ENCODE data around the gene SYNE1.

SYNE1 gene

DNA sequence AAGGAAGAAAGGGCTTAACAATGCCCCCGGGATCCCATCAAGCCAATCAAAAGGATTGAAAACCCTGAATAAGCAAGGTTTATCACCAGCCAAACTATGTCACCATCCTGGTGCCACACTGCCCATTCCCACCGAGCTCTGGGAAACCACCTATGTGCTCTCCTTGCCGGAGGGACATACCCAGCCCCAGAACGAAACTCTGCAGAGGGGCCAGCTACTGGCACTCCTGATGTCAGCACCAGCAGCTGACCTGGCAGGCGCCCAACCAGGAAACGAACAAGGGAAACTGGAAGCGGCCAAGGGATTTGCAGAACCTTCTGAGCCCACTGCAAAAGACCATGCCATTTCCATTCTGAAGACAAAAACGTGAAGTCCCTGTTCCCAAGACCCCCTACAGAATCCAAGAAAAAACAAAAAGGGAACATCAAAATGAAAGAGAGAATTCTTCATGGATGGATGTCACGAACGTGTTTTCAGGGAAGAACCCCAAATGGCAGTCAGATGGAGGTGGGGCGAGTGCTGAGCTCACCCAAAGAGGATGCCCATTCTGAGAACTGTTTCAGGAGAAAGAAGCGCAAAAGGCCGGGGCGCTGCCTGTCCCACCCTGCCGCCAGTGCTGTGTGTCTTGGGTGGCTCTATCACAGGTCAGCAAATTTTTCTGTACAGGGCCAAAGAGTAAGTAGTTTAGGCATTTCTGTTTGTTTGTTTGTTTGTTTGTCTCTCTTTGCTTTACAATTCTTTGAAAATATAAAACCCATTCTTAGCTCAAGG lies 524.5 kb downstream of the SYNE1 start:
- H3K27me3 ChIP-seq (ENCODE audit: control insufficient read depth in 1 of 2, insufficient read depth in 2 of 2, low read length in 2 of 2): no peaks in the 10 kb centered on the region
- H3K36me3 ChIP-seq (ENCODE audit: control insufficient read depth in 1 of 2, insufficient read depth in 2 of 2, low read length in 2 of 2): no peaks in the 10 kb centered on the region
- H3K4me1 ChIP-seq (ENCODE audit: control insufficient read depth in 1 of 2, insufficient read depth in 2 of 2, low read length in 2 of 2): no peaks in the 10 kb centered on the region
- no peak overlapping the region for H3K9ac ChIP-seq (ENCODE audit: low read depth in 1 of 2, low read length in 2 of 2)
- H3K27ac ChIP-seq (ENCODE audit: low read depth, low read length): no peak overlapping the region
- no peak overlapping the region for H3K4me3 ChIP-seq (ENCODE audit: low read depth in 1 of 2, low read length in 2 of 2)
- no peaks in the 10 kb centered on the region for H3K9me3 ChIP-seq (ENCODE audit: control insufficient read depth in 1 of 2, low read length in 2 of 2)

DNA sequence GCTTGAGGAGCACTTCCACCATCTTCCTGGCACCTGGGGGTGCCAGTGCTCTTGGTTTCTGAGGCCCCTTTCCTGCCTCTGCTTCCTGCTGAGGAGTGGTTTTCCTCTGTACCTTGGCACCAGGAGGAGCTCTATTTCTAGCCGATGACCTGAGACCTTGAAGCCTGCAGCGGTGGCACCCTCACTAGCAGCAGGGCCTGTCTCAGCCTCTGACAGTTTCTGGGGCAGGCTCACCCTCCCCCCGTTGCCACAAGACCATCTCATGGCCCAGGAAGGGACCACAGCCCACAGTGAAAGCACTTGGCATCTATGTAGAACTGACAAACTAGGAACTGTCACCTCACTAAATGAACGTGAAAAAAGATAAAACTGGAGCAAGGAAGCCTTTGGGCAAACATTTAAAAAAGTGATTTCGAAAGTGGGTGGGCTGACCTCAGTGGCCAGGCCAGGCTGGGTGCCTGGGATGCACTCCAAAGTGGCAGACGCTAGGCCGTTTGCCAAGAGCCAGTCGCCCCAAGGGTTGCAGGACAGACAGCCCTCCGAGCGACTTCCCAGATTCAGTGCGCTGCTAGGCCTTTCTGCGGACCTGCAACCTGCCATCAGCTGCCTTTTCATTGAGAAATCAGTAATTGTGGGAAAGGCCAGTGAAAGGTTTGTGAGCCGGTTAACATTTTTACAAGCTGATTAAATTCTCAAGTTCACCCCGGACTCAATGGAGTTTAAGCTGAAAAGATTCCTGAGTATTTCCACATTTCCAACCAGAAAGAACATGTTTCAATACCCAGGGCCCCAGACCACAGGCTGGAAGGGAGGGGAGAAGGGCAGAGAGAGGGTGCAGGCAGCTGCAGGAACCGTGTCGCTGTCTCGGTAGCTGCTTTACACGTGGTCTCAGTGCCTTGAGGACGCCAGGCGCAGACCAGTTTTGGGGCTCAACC lies 526.0 kb downstream of the SYNE1 start:
- no peak overlapping the region for H3K9ac ChIP-seq (ENCODE audit: low read depth in 1 of 2, low read length in 2 of 2)
- H3K27ac ChIP-seq (ENCODE audit: low read depth, low read length): no peak overlapping the region
- no peaks in the 10 kb centered on the region for H3K4me1 ChIP-seq (ENCODE audit: control insufficient read depth in 1 of 2, insufficient read depth in 2 of 2, low read length in 2 of 2)
- H3K9me3 ChIP-seq (ENCODE audit: control insufficient read depth in 1 of 2, low read length in 2 of 2): no peaks in the 10 kb centered on the region
- H3K36me3 ChIP-seq (ENCODE audit: control insufficient read depth in 1 of 2, insufficient read depth in 2 of 2, low read length in 2 of 2): no peaks in the 10 kb centered on the region
- no peak overlapping the region for H3K4me3 ChIP-seq (ENCODE audit: low read depth in 1 of 2, low read length in 2 of 2)
- H3K27me3 ChIP-seq (ENCODE audit: control insufficient read depth in 1 of 2, insufficient read depth in 2 of 2, low read length in 2 of 2): no peaks in the 10 kb centered on the region

DNA sequence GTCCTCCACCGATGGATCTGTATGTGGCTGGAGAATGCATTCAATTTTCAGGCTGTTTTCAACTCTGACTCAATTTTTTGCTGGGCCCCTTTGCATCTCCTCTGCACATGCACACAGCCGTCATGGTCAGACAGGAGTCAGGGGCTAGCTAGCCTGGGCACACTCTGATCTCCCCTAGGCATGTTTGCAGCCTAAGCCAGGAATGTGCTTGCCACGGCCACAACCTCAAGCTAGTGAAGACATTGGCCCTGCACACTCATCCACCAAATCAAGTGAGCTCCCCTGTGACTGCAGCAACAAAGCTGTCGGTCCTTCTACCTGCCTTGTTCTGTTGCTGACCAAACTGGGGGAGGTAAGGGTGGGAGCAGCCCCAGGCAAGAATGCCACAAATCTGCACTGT lies 529.2 kb downstream of the SYNE1 start:
- H3K9ac ChIP-seq (ENCODE audit: low read depth in 1 of 2, low read length in 2 of 2): no peak overlapping the region

DNA sequence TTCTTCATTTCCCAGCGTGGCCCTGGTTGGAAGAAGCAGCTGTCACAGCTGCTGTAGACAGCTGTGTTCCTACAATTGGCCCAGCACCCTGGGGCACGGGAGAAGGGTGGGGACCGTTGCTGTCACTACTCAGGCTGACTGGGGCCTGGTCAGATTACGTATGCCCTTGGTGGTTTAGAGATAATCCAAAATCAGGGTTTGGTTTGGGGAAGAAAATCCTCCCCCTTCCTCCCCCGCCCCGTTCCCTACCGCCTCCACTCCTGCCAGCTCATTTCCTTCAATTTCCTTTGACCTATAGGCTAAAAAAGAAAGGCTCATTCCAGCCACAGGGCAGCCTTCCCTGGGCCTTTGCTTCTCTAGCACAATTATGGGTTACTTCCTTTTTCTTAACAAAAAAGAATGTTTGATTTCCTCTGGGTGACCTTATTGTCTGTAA lies 537.0 kb downstream of the SYNE1 start:
- Histone ChIP-seq H3K27ac (ENCODE audit: low read depth, low read length) (no peak overlapping the region), H3K36me3 (ENCODE audit: control insufficient read depth in 1 of 2, insufficient read depth in 2 of 2, low read length in 2 of 2) (no peaks in the 10 kb centered on the region), H3K4me3 (ENCODE audit: low read depth in 1 of 2, low read length in 2 of 2) (no peak overlapping the region), H3K4me1 (ENCODE audit: control insufficient read depth in 1 of 2, insufficient read depth in 2 of 2, low read length in 2 of 2) (peaks cover 0 to 2% of the 10 kb centered on the region in 2 donors), H3K9ac (ENCODE audit: low read depth in 1 of 2, low read length in 2 of 2) (no peak overlapping the region), H3K9me3 (ENCODE audit: control insufficient read depth in 1 of 2, low read length in 2 of 2) (no peaks in the 10 kb centered on the region), H3K27me3 (ENCODE audit: control insufficient read depth in 1 of 2, insufficient read depth in 2 of 2, low read length in 2 of 2) (no peaks in the 10 kb centered on the region)

More for the DNA sequence above, 529.2 kb downstream of the SYNE1 start:
- H3K4me1 ChIP-seq (ENCODE audit: control insufficient read depth in 1 of 2, insufficient read depth in 2 of 2, low read length in 2 of 2): no peaks in the 10 kb centered on the region
- no peaks in the 10 kb centered on the region for H3K9me3 ChIP-seq (ENCODE audit: control insufficient read depth in 1 of 2, low read length in 2 of 2)
- no peak overlapping the region for H3K4me3 ChIP-seq (ENCODE audit: low read depth in 1 of 2, low read length in 2 of 2)
- no peaks in the 10 kb centered on the region for H3K36me3 ChIP-seq (ENCODE audit: control insufficient read depth in 1 of 2, insufficient read depth in 2 of 2, low read length in 2 of 2)
- no peaks in the 10 kb centered on the region for H3K27me3 ChIP-seq (ENCODE audit: control insufficient read depth in 1 of 2, insufficient read depth in 2 of 2, low read length in 2 of 2)
- H3K27ac ChIP-seq (ENCODE audit: low read depth, low read length): no peak overlapping the region

DNA sequence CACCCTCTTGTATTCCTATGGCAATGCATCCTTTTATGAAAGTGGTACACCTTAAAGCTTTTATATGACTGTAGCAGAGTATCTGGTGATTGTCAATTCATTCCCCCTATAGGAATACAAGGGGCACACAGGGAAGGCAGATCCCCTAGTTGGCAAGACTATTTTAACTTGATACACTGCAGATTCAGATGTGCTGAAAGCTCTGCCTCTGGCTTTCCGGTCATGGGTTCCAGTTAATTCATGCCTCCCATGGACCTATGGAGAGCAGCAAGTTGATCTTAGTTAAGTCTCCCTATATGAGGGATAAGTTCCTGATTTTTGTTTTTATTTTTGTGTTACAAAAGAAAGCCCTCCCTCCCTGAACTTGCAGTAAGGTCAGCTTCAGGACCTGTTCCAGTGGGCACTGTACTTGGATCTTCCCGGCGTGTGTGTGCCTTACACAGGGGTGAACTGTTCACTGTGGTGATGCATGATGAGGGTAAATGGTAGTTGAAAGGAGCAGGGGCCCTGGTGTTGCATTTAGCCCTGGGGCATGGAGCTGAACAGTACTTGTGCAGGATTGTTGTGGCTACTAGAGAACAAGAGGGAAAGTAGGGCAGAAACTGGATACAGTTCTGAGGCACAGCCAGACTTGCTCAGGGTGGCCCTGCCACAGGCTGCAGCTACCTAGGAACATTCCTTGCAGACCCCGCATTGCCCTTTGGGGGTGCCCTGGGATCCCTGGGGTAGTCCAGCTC lies 537.5 kb downstream of the SYNE1 start:
- H3K27ac ChIP-seq (ENCODE audit: low read depth, low read length): no peak overlapping the region
- peaks cover 4 to 8% of the 10 kb centered on the region in 2 donors for H3K4me1 ChIP-seq (ENCODE audit: control insufficient read depth in 1 of 2, insufficient read depth in 2 of 2, low read length in 2 of 2)
- no peaks in the 10 kb centered on the region for H3K36me3 ChIP-seq (ENCODE audit: control insufficient read depth in 1 of 2, insufficient read depth in 2 of 2, low read length in 2 of 2)
- H3K9ac ChIP-seq (ENCODE audit: low read depth in 1 of 2, low read length in 2 of 2): no peak overlapping the region
- no peaks in the 10 kb centered on the region for H3K9me3 ChIP-seq (ENCODE audit: control insufficient read depth in 1 of 2, low read length in 2 of 2)
- no peak overlapping the region for H3K4me3 ChIP-seq (ENCODE audit: low read depth in 1 of 2, low read length in 2 of 2)
- H3K27me3 ChIP-seq (ENCODE audit: control insufficient read depth in 1 of 2, insufficient read depth in 2 of 2, low read length in 2 of 2): no peaks in the 10 kb centered on the region

DNA sequence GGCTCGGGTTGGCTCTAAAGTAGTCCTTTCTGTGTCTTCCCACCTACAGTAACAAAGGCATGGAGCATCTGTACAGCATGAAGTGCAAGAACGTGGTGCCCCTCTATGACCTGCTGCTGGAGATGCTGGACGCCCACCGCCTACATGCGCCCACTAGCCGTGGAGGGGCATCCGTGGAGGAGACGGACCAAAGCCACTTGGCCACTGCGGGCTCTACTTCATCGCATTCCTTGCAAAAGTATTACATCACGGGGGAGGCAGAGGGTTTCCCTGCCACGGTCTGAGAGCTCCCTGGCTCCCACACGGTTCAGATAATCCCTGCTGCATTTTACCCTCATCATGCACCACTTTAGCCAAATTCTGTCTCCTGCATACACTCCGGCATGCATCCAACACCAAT lies 538.5 kb downstream of the SYNE1 start:
- Histone ChIP-seq H3K9me3 (ENCODE audit: control insufficient read depth in 1 of 2, low read length in 2 of 2) (no peaks in the 10 kb centered on the region), H3K9ac (ENCODE audit: low read depth in 1 of 2, low read length in 2 of 2) (no peak overlapping the region), H3K4me3 (ENCODE audit: low read depth in 1 of 2, low read length in 2 of 2) (no peak overlapping the region), H3K36me3 (ENCODE audit: control insufficient read depth in 1 of 2, insufficient read depth in 2 of 2, low read length in 2 of 2) (no peaks in the 10 kb centered on the region), H3K27ac (ENCODE audit: low read depth, low read length) (no peak overlapping the region), H3K4me1 (ENCODE audit: control insufficient read depth in 1 of 2, insufficient read depth in 2 of 2, low read length in 2 of 2) (peaks cover 4 to 8% of the 10 kb centered on the region in 2 donors), H3K27me3 (ENCODE audit: control insufficient read depth in 1 of 2, insufficient read depth in 2 of 2, low read length in 2 of 2) (no peaks in the 10 kb centered on the region)

DNA sequence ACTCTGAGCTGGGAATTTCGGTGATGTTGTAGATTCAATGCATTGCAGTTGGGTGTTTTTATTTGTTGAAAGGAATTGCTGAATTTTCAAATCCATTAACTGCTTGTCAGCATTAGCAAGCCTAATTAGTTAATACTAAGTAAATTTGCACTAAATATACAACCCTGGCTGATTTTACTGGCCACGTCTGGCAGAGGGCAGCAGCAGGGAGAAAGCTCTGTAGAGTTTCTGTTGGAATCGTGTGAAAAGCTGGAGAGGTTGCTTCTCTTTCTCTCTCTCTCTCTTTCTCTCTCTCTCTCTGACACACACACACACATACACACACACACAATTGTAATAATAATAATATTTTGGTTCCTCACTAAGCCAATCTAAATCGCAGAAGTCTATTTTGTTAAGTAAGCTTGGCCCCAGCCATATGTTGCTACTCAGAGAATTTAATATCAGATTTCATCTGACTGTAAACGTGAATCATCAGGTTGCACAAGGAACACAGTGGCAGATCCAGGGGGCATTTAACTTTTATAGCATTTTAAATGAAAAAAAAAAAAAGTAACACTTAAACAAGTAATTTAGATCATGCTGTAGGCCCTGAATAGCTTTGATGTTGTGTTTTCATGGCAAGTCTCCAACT lies 540.2 kb downstream of the SYNE1 start:
- Histone ChIP-seq H3K9me3 (ENCODE audit: control insufficient read depth in 1 of 2, low read length in 2 of 2) (no peaks in the 10 kb centered on the region), H3K36me3 (ENCODE audit: control insufficient read depth in 1 of 2, insufficient read depth in 2 of 2, low read length in 2 of 2) (no peaks in the 10 kb centered on the region), H3K4me3 (ENCODE audit: low read depth in 1 of 2, low read length in 2 of 2) (no peak overlapping the region), H3K27ac (ENCODE audit: low read depth, low read length) (no peak overlapping the region), H3K4me1 (ENCODE audit: control insufficient read depth in 1 of 2, insufficient read depth in 2 of 2, low read length in 2 of 2) (peaks cover 4 to 8% of the 10 kb centered on the region in 2 donors), H3K9ac (ENCODE audit: low read depth in 1 of 2, low read length in 2 of 2) (no peak overlapping the region), H3K27me3 (ENCODE audit: control insufficient read depth in 1 of 2, insufficient read depth in 2 of 2, low read length in 2 of 2) (no peaks in the 10 kb centered on the region)

DNA sequence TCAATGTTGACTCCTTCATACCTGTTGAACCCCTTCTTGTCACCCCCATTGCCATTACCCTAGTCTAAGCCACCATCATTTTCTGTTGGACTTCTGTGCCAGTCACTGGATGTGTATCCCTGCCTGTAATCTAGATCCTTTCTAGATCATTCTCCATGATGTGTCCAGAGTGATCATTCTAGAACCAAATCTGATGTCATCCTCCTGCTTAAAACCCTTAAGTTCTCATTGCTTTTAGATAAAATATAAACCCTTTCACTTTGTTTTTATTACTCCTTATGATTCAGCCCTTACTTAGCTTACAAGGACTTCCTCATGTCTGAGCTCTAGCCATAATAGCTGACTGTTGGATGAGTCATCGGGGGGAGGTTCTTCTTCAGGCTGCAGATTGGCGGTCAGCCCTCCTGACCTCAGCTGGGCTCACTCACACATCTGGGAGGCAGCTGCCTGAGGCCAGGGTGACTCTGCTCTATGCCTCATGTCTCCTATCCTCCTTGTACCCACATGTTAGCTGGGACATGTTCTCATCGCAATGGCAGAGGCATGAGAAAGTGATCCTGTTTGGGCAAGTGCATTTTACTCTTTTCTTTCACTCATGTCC lies 542.1 kb downstream of the SYNE1 start:
- peaks cover 4 to 8% of the 10 kb centered on the region in 2 donors for H3K4me1 ChIP-seq (ENCODE audit: control insufficient read depth in 1 of 2, insufficient read depth in 2 of 2, low read length in 2 of 2)
- no peak overlapping the region for H3K9ac ChIP-seq (ENCODE audit: low read depth in 1 of 2, low read length in 2 of 2)

DNA sequence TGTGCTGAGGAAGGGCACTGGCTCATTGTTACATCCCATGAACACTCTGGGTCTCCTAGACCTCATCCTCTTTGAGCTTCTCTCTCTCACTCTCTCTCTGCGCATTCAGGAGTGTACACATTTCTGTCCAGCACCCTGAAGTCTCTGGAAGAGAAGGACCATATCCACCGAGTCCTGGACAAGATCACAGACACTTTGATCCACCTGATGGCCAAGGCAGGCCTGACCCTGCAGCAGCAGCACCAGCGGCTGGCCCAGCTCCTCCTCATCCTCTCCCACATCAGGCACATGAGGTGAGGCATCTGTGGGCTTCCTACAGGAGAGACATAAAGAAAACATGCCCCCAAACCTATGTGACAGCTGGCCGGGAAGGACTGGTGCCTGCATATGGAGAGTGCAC lies 542.9 kb downstream of the SYNE1 start:
- H3K9ac ChIP-seq (ENCODE audit: low read depth in 1 of 2, low read length in 2 of 2): no peak overlapping the region
- H3K36me3 ChIP-seq (ENCODE audit: control insufficient read depth in 1 of 2, insufficient read depth in 2 of 2, low read length in 2 of 2): no peaks in the 10 kb centered on the region
- H3K4me3 ChIP-seq (ENCODE audit: low read depth in 1 of 2, low read length in 2 of 2): no peak overlapping the region
- no peak overlapping the region for H3K27ac ChIP-seq (ENCODE audit: low read depth, low read length)
- H3K9me3 ChIP-seq (ENCODE audit: control insufficient read depth in 1 of 2, low read length in 2 of 2): no peaks in the 10 kb centered on the region
- peaks cover 4 to 8% of the 10 kb centered on the region in 2 donors for H3K4me1 ChIP-seq (ENCODE audit: control insufficient read depth in 1 of 2, insufficient read depth in 2 of 2, low read length in 2 of 2)
- no peaks in the 10 kb centered on the region for H3K27me3 ChIP-seq (ENCODE audit: control insufficient read depth in 1 of 2, insufficient read depth in 2 of 2, low read length in 2 of 2)

More for the DNA sequence above, 542.1 kb downstream of the SYNE1 start:
- Histone ChIP-seq H3K27me3 (ENCODE audit: control insufficient read depth in 1 of 2, insufficient read depth in 2 of 2, low read length in 2 of 2) (no peaks in the 10 kb centered on the region), H3K27ac (ENCODE audit: low read depth, low read length) (no peak overlapping the region), H3K9me3 (ENCODE audit: control insufficient read depth in 1 of 2, low read length in 2 of 2) (no peaks in the 10 kb centered on the region), H3K4me3 (ENCODE audit: low read depth in 1 of 2, low read length in 2 of 2) (no peak overlapping the region), H3K36me3 (ENCODE audit: control insufficient read depth in 1 of 2, insufficient read depth in 2 of 2, low read length in 2 of 2) (no peaks in the 10 kb centered on the region)

Data from duodenal mucosa (tissue), 2 donors.